PFSK-1 (cell line): ENCODE measurements around the gene ZP2.

Source experiments
- FOXP2 ChIP-seq: optimal IDR thresholded peaks from 2 replicates; pipeline ENCODE3; 2011; ENCODE audit warnings: borderline replicate concordance, control low read depth, inconsistent platforms; ENCODE audit not compliant: insufficient read depth; ENCODE audit errors: extremely low read length, extremely low read depth
- POLR2AphosphoS5 ChIP-seq: IDR thresholded peaks from 2 replicates; pipeline ENCODE4 v1.6.1; 2012; ENCODE audit warnings: low read depth, mild to moderate bottlenecking, control low read depth, low read length, moderate library complexity
- REST ChIP-seq, 2 experiments: IDR thresholded peaks; 2 replicates each; pipeline versions ENCODE4 v1.6.1 to v1.8.0; 2011 to 2012; ENCODE audit warnings: low read depth in 2 of 2, low read length in 2 of 2, control low read depth in 1 of 2, inconsistent platforms in 1 of 2, mild to moderate bottlenecking in 1 of 2, moderate library complexity in 1 of 2; ENCODE audit not compliant: insufficient read depth in 1 of 2
- SIN3A ChIP-seq: IDR thresholded peaks from 2 replicates; pipeline ENCODE4 v1.6.1; 2012; ENCODE audit warnings: mild to moderate bottlenecking, low read length, moderate library complexity, borderline replicate concordance; ENCODE audit not compliant: insufficient read depth
- TAF1 ChIP-seq: IDR thresholded peaks from 2 replicates; pipeline ENCODE4 v1.6.1; 2012; ENCODE audit warnings: low read length, control low read depth, borderline replicate concordance; ENCODE audit not compliant: insufficient read depth

Gene ZP2

GRCh38 chr16:21233045-21233520, 21.7 kb upstream of the ZP2 start:
- TF ChIP-seq FOXP2 (no peak), REST (IDR thresholded peaks at IDR 0.05; ENCODE audit: insufficient read depth in 1 of 2, low read depth in 2 of 2, low read length in 2 of 2) (no peak), SIN3A (no peak), TAF1 (no peak), POLR2AphosphoS5 (no peak)

GRCh38 chr16:21228361-21228872, 17.0 kb upstream of the ZP2 start:
- TF ChIP-seq REST (IDR thresholded peaks at IDR 0.05; ENCODE audit: insufficient read depth in 1 of 2, low read depth in 2 of 2, low read length in 2 of 2) (no peak), FOXP2 (no peak), POLR2AphosphoS5 (no peak), SIN3A (no peak), TAF1 (no peak)

GRCh38 chr16:21227866-21228265, 16.5 kb upstream of the ZP2 start:
- TF ChIP-seq REST (IDR thresholded peaks at IDR 0.05; ENCODE audit: insufficient read depth in 1 of 2, low read depth in 2 of 2, low read length in 2 of 2), result no peak

GRCh38 chr16:21226749-21227148, 15.4 kb upstream of the ZP2 start:
- no peak for TF ChIP-seq FOXP2
- no peak for TF ChIP-seq TAF1
- no peak for TF ChIP-seq REST (IDR thresholded peaks at IDR 0.05; ENCODE audit: insufficient read depth in 1 of 2, low read depth in 2 of 2, low read length in 2 of 2)
- TF ChIP-seq SIN3A, result no peak
- TF ChIP-seq POLR2AphosphoS5, result no peak

- no peak for TF ChIP-seq FOXP2
- no peak for TF ChIP-seq POLR2AphosphoS5
- TF ChIP-seq TAF1, result no peak
- no peak for TF ChIP-seq REST (IDR thresholded peaks at IDR 0.05; ENCODE audit: insufficient read depth in 1 of 2, low read depth in 2 of 2, low read length in 2 of 2)
- no peak for TF ChIP-seq SIN3A
Observed at GRCh38 chr16:21224800-21225199, 13.4 kb upstream of the ZP2 start.
